Astrocyte (in vitro differentiated cells and primary cell): ENCODE measurements around the gene UBTD2. TPM values are rescaled to one million over a fixed set of nuclear protein-coding genes. Genes with fewer than 3 reads are reported as not detected.

Source experiments
- DNase-seq: peaks from one replicate; pipeline ENCODE4 v3.0.0-alpha.2; 2010; ENCODE audit warnings: low read depth
- FAIRE-seq: peaks from 2 replicates; lab custom pipeline; 2011; peaks lifted over from hg19 to GRCh38; lab: Jason Lieb, UNC
- H2AFZ ChIP-seq: 2 replicates; pipeline ENCODE4 v1.6.0; 2012; ENCODE audit warnings: low read depth, low read length, inconsistent platforms
- H3K27ac ChIP-seq: 2 replicates; pipeline ENCODE4 v1.5.1; 2011; ENCODE audit warnings: low read depth, low read length, inconsistent platforms
- H3K27me3 ChIP-seq: 2 replicates; pipeline ENCODE4 v1.6.0; 2011; ENCODE audit warnings: low read length, inconsistent platforms; ENCODE audit not compliant: insufficient read depth
- H3K36me3 ChIP-seq: 2 replicates; pipeline ENCODE4 v1.5.1; 2011; ENCODE audit warnings: low read length, inconsistent platforms; ENCODE audit not compliant: insufficient read depth
- H3K4me1 ChIP-seq: 2 replicates; pipeline ENCODE4 v1.5.1; 2011; ENCODE audit warnings: low read length, inconsistent platforms; ENCODE audit not compliant: insufficient read depth
- H3K4me2 ChIP-seq: 2 replicates; pipeline ENCODE4 v1.6.0; 2012; ENCODE audit warnings: low read length, inconsistent platforms
- H3K4me3 ChIP-seq: 2 replicates; pipeline ENCODE4 v1.5.1; 2011; ENCODE audit warnings: low read depth, mild to moderate bottlenecking, low read length, inconsistent platforms; ENCODE audit not compliant: insufficient read depth
- H3K79me2 ChIP-seq: 2 replicates; pipeline ENCODE4 v1.6.0; 2012; ENCODE audit warnings: mild to moderate bottlenecking, low read length, inconsistent platforms; ENCODE audit not compliant: insufficient read depth
- H3K9ac ChIP-seq: 2 replicates; pipeline ENCODE4 v1.6.0; 2012; ENCODE audit warnings: mild to moderate bottlenecking, low read length, inconsistent platforms
- H3K9me3 ChIP-seq: 2 replicates; pipeline ENCODE4 v1.5.1; 2012; ENCODE audit warnings: low read depth, mild to moderate bottlenecking, low read length, inconsistent platforms; ENCODE audit not compliant: insufficient read depth
- H4K20me1 ChIP-seq: 2 replicates; pipeline ENCODE4 v1.6.0; 2012; ENCODE audit warnings: low read length, inconsistent platforms; ENCODE audit not compliant: insufficient read depth
- H3K27ac Mint-ChIP-seq: one replicate; pipeline ENCODE4 v1.8.0; 2021; ENCODE audit warnings: mild to moderate bottlenecking, mixed read lengths; ENCODE audit not compliant: unreplicated experiment
- H3K27me3 Mint-ChIP-seq: one replicate; pipeline ENCODE4 v1.8.0; 2021; ENCODE audit warnings: low read depth, mixed read lengths; ENCODE audit not compliant: unreplicated experiment
- H3K36me3 Mint-ChIP-seq: one replicate; pipeline ENCODE4 v1.8.0; 2021; ENCODE audit warnings: low read depth, mixed read lengths; ENCODE audit not compliant: unreplicated experiment
- H3K4me1 Mint-ChIP-seq: one replicate; pipeline ENCODE4 v1.8.0; 2021; ENCODE audit warnings: low read depth, mixed read lengths; ENCODE audit not compliant: unreplicated experiment
- H3K4me3 Mint-ChIP-seq: one replicate; pipeline ENCODE4 v1.8.0; 2021; ENCODE audit warnings: mild to moderate bottlenecking, moderate library complexity, mixed read lengths; ENCODE audit not compliant: unreplicated experiment
- H3K9me3 Mint-ChIP-seq: one replicate; pipeline ENCODE4 v1.8.0; 2021; ENCODE audit warnings: mild to moderate bottlenecking, mixed read lengths; ENCODE audit not compliant: unreplicated experiment
- CTCF ChIP-seq: IDR thresholded peaks from 2 replicates; pipeline ENCODE4 v1.5.1; 2011; ENCODE audit warnings: low read depth, mild to moderate bottlenecking, inconsistent platforms, low read length, moderate library complexity; ENCODE audit not compliant: insufficient read depth
- EZH2 ChIP-seq: IDR thresholded peaks from 2 replicates; pipeline ENCODE4 v1.6.1; 2012; ENCODE audit warnings: mild to moderate bottlenecking, low read length, inconsistent platforms; ENCODE audit not compliant: insufficient read depth
- total RNA-seq: library from RNA; stranded (reverse); gene quantifications from 2 replicates; pipeline ENCODE4 v1.2.1, GENCODE V29; 2021

UBTD2 gene
- total RNA-seq, 1 donor from 2014 or later: 34.2 TPM

- H3K4me3 ChIP-seq: no peak overlapping the region
- FAIRE-seq: no peak
- DNase-seq: no peak
- Mint-ChIP-seq H3K27ac (no peak overlapping the region), H3K27me3 (no peaks in the 10 kb centered on the region), H3K9me3 (no peaks in the 10 kb centered on the region), H3K4me1 (peaks cover 24% of the 10 kb centered on the region), H3K36me3 (peaks cover 15% of the 10 kb centered on the region), H3K4me3 (no peak overlapping the region)
- H3K27me3 ChIP-seq: no peaks in the 10 kb centered on the region
- no peak overlapping the region for H3K4me2 ChIP-seq
- H3K27ac ChIP-seq: no peak overlapping the region
- no peaks in the 10 kb centered on the region for H3K9me3 ChIP-seq
- no peak overlapping the region for H2AFZ ChIP-seq
- H3K9ac ChIP-seq: no peak overlapping the region
- H3K36me3 ChIP-seq: no peaks in the 10 kb centered on the region
- peaks cover 79% of the 10 kb centered on the region for H3K79me2 ChIP-seq
- peaks cover 27% of the 10 kb centered on the region for H3K4me1 ChIP-seq
- peaks cover 90% of the 10 kb centered on the region for H4K20me1 ChIP-seq
- no peak for TF ChIP-seq EZH2
- no peak for TF ChIP-seq CTCF
Measured at GRCh38 chr5:172171118-172171517, 112.4 kb downstream of the UBTD2 start.

GRCh38 chr5:172170251-172170701 is 113.3 kb downstream of the UBTD2 start:
- no peak overlapping the region for H3K4me2 ChIP-seq
- no peak overlapping the region for H3K27ac ChIP-seq
- peaks cover 77% of the 10 kb centered on the region for H3K79me2 ChIP-seq

More at GRCh38 chr5:172170251-172170701, 113.3 kb downstream of the UBTD2 start:
- no peak overlapping the region for H3K4me3 ChIP-seq
- no peak overlapping the region for H3K27ac Mint-ChIP-seq
- FAIRE-seq (no peak), DNase-seq (no peak)
- peaks cover 27% of the 10 kb centered on the region for H3K4me1 ChIP-seq
- no peaks in the 10 kb centered on the region for H3K36me3 ChIP-seq
- H4K20me1 ChIP-seq: peaks cover 89% of the 10 kb centered on the region
- H3K4me3 Mint-ChIP-seq: no peak overlapping the region
- H3K9me3 Mint-ChIP-seq: no peaks in the 10 kb centered on the region
- TF ChIP-seq EZH2 (no peak), CTCF (no peak)
- H3K9me3 ChIP-seq: no peaks in the 10 kb centered on the region
- no peaks in the 10 kb centered on the region for H3K27me3 ChIP-seq
- H2AFZ ChIP-seq: no peak overlapping the region
- peaks cover 24% of the 10 kb centered on the region for H3K4me1 Mint-ChIP-seq
- H3K9ac ChIP-seq: no peak overlapping the region
- H3K27me3 Mint-ChIP-seq: no peaks in the 10 kb centered on the region
- peaks cover 11% of the 10 kb centered on the region for H3K36me3 Mint-ChIP-seq
